ENCODE measurements around the gene ARID1B. TPM values are rescaled to one million over a fixed set of nuclear protein-coding genes. Genes with fewer than 3 reads are reported as not detected.

The ARID1B gene
- total and polyA plus RNA-seq, 12 donors = 13.3 to 85.6 (median 50.9) TPM

DNA sequence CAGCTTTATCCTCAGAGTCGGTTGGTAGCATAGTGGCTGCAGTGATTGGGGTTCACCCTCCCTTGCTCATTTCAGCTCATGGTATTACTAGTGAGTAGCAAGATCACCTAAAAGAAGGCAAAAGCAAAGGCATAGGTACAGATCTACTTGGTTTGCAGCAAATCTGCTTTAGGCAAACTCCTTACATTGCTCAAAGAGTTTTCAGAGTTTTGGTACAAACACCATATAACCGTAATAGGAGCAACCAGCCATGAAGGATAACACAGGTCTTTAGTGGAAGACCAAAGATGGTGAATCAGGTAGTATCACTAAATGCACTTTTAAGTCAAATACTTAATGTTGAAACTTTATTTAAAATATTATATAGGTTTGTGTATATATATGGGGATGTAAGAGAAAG lies 172.9 kb downstream of the ARID1B start:
- DNase-seq = no peak
- H3K4me1 ChIP-seq (replicated peaks in 1 of 2) = peaks cover 5 to 31% of the 10 kb centered on the region in 2 donors
- H3K36me3 ChIP-seq (replicated peaks in 1 of 2) = no peaks in the 10 kb centered on the region
- intact Hi-C loops (cut with DNase I) = loop anchor here in 1 of 2 donors (5.0 kb wide), 1 partner anchor 263 kb away; no protein-coding TSS in a partner anchor
- no peaks in the 10 kb centered on the region for H3K27me3 ChIP-seq
- H3K4me3 ChIP-seq = no peak overlapping the region
- H3K9me3 ChIP-seq (replicated peaks in 1 of 3) = no peaks in the 10 kb centered on the region
- no peak overlapping the region for H3K27ac ChIP-seq
- TF ChIP-seq POLR2A (IDR thresholded peaks at IDR 0.05) = no peak
- TF ChIP-seq, protein P1, sequence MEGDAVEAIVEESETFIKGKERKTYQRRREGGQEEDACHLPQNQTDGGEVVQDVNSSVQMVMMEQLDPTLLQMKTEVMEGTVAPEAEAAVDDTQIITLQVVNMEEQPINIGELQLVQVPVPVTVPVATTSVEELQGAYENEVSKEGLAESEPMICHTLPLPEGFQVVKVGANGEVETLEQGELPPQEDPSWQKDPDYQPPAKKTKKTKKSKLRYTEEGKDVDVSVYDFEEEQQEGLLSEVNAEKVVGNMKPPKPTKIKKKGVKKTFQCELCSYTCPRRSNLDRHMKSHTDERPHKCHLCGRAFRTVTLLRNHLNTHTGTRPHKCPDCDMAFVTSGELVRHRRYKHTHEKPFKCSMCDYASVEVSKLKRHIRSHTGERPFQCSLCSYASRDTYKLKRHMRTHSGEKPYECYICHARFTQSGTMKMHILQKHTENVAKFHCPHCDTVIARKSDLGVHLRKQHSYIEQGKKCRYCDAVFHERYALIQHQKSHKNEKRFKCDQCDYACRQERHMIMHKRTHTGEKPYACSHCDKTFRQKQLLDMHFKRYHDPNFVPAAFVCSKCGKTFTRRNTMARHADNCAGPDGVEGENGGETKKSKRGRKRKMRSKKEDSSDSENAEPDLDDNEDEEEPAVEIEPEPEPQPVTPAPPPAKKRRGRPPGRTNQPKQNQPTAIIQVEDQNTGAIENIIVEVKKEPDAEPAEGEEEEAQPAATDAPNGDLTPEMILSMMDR (IDR thresholded peaks at IDR 0.05) = no peak
- whole genome bisulfite sequencing, 4 donors = 97 to 100% (median 99%) methylated on average over 2 of the region's 2 CpGs

DNA sequence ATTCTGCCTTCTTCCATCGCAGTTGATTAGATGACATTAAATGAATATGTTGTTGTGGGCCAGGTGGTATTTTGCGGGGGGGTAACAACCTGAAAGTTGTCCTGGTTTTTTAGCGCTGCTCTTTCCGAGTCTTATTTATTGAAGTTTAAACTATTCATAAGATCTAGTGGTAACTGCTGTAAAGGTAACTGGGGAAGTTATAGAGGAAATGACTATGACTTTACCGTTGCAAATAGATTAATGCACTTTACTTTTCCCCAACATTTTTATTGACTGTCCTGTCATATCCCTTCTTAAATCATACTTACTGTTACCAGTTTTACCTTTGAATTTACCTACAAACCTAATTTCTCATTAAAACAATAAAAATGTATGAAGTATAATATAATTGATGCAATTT lies 173.4 kb downstream of the ARID1B start:
- WGBS, 4 donors = 75 to 90% (median 83%) methylated on average over 5 of the region's 5 CpGs
- no peak for DNase-seq
- Histone ChIP-seq H3K36me3 (replicated peaks in 1 of 2) (no peaks in the 10 kb centered on the region), H3K27me3 (no peaks in the 10 kb centered on the region), H3K9me3 (replicated peaks in 1 of 3) (no peaks in the 10 kb centered on the region), H3K4me1 (replicated peaks in 1 of 2) (peaks cover 8 to 35% of the 10 kb centered on the region in 2 donors), H3K4me3 (no peak overlapping the region), H3K27ac (no peak overlapping the region)
- no peak for TF ChIP-seq POLR2A (IDR thresholded peaks at IDR 0.05)
- TF ChIP-seq, protein P1 (IDR thresholded peaks at IDR 0.05) = no peak
- intact Hi-C loops (cut with DNase I) = loop anchor here in 1 of 2 donors (5.0 kb wide), 1 partner anchor 263 kb away; no protein-coding TSS in a partner anchor

DNA sequence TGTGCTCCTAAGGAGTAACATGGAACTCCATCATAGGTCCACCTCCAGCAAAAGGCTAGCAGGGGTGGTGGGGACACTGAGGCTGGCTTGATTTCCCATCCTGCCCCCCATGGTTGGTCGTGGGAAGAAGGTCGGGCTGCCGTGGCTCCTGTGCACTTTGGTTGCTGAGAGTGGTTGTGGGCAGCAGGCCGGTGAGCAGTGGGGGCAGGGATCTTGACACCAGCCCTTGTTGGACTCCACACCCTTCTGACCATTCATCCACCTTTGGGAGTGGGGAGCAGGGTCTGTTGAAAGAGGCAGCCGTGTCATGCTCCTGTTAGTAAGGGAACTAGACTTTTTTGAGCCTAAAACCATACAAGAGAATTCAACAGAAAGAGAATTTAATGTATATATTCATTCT lies 175.2 kb downstream of the ARID1B start:
- Histone ChIP-seq H3K4me1 (replicated peaks in 1 of 2) (peaks cover 19 to 44% of the 10 kb centered on the region in 2 donors), H3K9me3 (replicated peaks in 1 of 3) (no peaks in the 10 kb centered on the region), H3K36me3 (replicated peaks in 1 of 2) (no peaks in the 10 kb centered on the region), H3K27ac (no peak overlapping the region), H3K27me3 (no peaks in the 10 kb centered on the region), H3K4me3 (no peak overlapping the region)
- TF ChIP-seq, protein P1 (IDR thresholded peaks at IDR 0.05) = no peak
- no peak for TF ChIP-seq POLR2A (IDR thresholded peaks at IDR 0.05)
- no peak for DNase-seq
- 84 to 100% (median 92%) methylated on average over 1 to 5 of the region's 5 CpGs for WGBS, 4 donors
- intact Hi-C loops (cut with DNase I) = loop anchor here in 1 of 2 donors (5.0 kb wide), 1 partner anchor 265 kb away; no protein-coding TSS in a partner anchor

DNA sequence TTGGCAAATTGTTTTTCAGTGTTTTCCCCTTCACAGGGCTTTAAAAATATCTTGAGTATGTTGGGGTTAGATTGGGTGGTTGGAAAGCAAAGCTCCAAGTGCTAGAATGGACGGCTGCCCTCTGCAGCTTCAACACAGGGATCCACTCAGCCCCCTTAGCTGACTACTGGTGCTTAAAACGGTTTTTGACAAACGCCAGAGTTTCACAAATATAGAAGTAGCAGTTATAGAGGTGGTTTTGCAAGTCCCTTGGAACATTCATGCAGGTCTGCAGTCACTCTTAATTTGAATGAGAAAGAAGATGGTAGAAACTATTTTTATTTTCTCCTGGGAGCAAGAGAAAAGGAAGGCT lies 175.9 kb downstream of the ARID1B start:
- Histone ChIP-seq H3K36me3 (replicated peaks in 1 of 2) (no peaks in the 10 kb centered on the region), H3K4me3 (no peak overlapping the region), H3K4me1 (replicated peaks in 1 of 2) (peaks cover 19 to 44% of the 10 kb centered on the region in 2 donors), H3K27me3 (no peaks in the 10 kb centered on the region), H3K27ac (peak overlapping the region in 3 of 5 donors; percentile 13 to 58 (median 29)), H3K9me3 (replicated peaks in 1 of 3) (no peaks in the 10 kb centered on the region)
- no peak for DNase-seq
- TF ChIP-seq POLR2A (IDR thresholded peaks at IDR 0.05) = no peak
- TF ChIP-seq, protein P1 (IDR thresholded peaks at IDR 0.05) = no peak
- intact Hi-C loops (cut with DNase I) = loop anchor here in 1 of 2 donors (5.0 kb wide), 1 partner anchor 266 kb away; no protein-coding TSS in a partner anchor
- 20 to 27% (median 26%) methylated on average over 3 of the region's 3 CpGs for WGBS, 4 donors

All from adrenal gland (tissue), 12 donors.